Suprapubic skin (tissue), 4 donors: ENCODE results near the gene PCDH8.

ENCODE experiments used
- EP300 ChIP-seq: sonication (generic); formaldehyde crosslinking; IDR thresholded peaks from one replicate; pipeline ENCODE4 v1.6.1; 2017; ENCODE audit warnings: antibody characterized with exemption
- POLR2AphosphoS5 ChIP-seq, 3 donors: sonication (generic); formaldehyde crosslinking; IDR thresholded peaks; one replicate each; pipeline ENCODE4 v1.6.1; 2017; ENCODE audit warnings: antibody characterized with exemption in 3 of 3
- TF ChIP-seq, protein P1 (sequence below), 2 donors: fragments of 200-600 bp in 1 of 2; fragments of 450-650 bp in 1 of 2; sonication (generic) in 1 of 2; IDR thresholded peaks; one replicate each; pipeline ENCODE4 v1.5.1; 2016 to 2019; ENCODE audit warnings: antibody characterized with exemption in 2 of 2, mild to moderate bottlenecking in 1 of 2, moderate library complexity in 1 of 2

DNA sequence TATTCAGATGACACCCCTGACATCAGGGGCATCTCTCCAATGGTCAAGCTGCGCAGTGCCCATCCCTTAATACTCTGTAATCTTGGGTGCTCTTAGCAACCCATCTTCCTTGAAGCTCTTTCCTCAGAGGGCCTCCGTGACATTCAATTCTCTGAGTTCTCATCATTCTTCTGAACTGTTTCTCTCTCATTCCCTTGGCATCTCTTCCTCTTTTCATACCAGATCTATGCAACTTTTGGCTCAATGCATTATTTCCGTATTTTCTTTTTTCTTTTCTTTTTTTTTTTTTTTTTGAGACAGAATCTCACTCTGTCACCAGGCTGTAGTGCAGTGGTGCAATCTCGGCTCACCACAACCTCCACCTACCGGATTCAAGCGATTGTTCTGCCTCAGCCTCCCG is 53.9 kb downstream of the PCDH8 start:
- TF ChIP-seq, protein P1, sequence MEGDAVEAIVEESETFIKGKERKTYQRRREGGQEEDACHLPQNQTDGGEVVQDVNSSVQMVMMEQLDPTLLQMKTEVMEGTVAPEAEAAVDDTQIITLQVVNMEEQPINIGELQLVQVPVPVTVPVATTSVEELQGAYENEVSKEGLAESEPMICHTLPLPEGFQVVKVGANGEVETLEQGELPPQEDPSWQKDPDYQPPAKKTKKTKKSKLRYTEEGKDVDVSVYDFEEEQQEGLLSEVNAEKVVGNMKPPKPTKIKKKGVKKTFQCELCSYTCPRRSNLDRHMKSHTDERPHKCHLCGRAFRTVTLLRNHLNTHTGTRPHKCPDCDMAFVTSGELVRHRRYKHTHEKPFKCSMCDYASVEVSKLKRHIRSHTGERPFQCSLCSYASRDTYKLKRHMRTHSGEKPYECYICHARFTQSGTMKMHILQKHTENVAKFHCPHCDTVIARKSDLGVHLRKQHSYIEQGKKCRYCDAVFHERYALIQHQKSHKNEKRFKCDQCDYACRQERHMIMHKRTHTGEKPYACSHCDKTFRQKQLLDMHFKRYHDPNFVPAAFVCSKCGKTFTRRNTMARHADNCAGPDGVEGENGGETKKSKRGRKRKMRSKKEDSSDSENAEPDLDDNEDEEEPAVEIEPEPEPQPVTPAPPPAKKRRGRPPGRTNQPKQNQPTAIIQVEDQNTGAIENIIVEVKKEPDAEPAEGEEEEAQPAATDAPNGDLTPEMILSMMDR (IDR thresholded peaks at IDR 0.05) = no peak
- no peak for TF ChIP-seq EP300
- no peak for TF ChIP-seq POLR2AphosphoS5 (IDR thresholded peaks at IDR 0.05)
